H9 (cell line): ENCODE measurements around the gene HPGD. TPM values are rescaled to one million over a fixed set of nuclear protein-coding genes. Genes with fewer than 3 reads are reported as not detected.

Experiments
- DNase-seq: peaks from one replicate; pipeline ENCODE4 v3.0.0-alpha.2; 2017
- H2AFZ ChIP-seq: one replicate; pipeline ENCODE4 v1.6.1; 2013; ENCODE audit warnings: mild to moderate bottlenecking, low read length, control low read depth, moderate library complexity
- H2AK5ac ChIP-seq: 2 replicates; pipeline ENCODE4 v1.6.1; 2013; ENCODE audit warnings: low read length, control low read depth, mixed read lengths; ENCODE audit not compliant: insufficient read length
- H2BK120ac ChIP-seq: one replicate; pipeline ENCODE4 v1.6.1; 2013; ENCODE audit warnings: low read depth, mild to moderate bottlenecking, low read length, control low read depth, inconsistent platforms; ENCODE audit not compliant: poor library complexity, severe bottlenecking
- H2BK12ac ChIP-seq: 2 replicates; pipeline ENCODE4 v1.6.1; 2013; ENCODE audit warnings: low read length, control low read depth, mixed read lengths, low read depth; ENCODE audit not compliant: insufficient read length
- H2BK15ac ChIP-seq: 2 replicates; pipeline ENCODE4 v1.6.1; 2013; ENCODE audit warnings: low read depth, low read length, control low read depth
- H2BK20ac ChIP-seq: one replicate; pipeline ENCODE4 v1.6.1; 2013; ENCODE audit warnings: low read depth, mild to moderate bottlenecking, low read length, control low read depth, inconsistent platforms; ENCODE audit not compliant: poor library complexity, severe bottlenecking
- H2BK5ac ChIP-seq: 2 replicates; pipeline ENCODE4 v1.6.1; 2013; ENCODE audit warnings: low read length, control low read depth, mixed read lengths; ENCODE audit not compliant: insufficient read length
- H3K14ac ChIP-seq: 2 replicates; pipeline ENCODE4 v1.6.1; 2013; ENCODE audit warnings: low read length, control low read depth; ENCODE audit not compliant: insufficient read depth
- H3K18ac ChIP-seq: 2 replicates; pipeline ENCODE4 v1.6.1; 2013; ENCODE audit warnings: low read depth, mild to moderate bottlenecking, mixed read lengths, low read length, control low read depth; ENCODE audit not compliant: insufficient read length
- H3K23ac ChIP-seq: 2 replicates; pipeline ENCODE4 v1.6.1; 2013; ENCODE audit warnings: low read length, control low read depth, mixed read lengths, low read depth; ENCODE audit not compliant: insufficient read length
- H3K23me2 ChIP-seq: 2 replicates; pipeline ENCODE4 v1.6.1; 2013; ENCODE audit warnings: low read depth, mild to moderate bottlenecking, mixed read lengths, low read length, control low read depth; ENCODE audit not compliant: insufficient read length, poor library complexity, severe bottlenecking
- H3K27ac ChIP-seq: 2 replicates; pipeline ENCODE4 v1.5.1; 2013; ENCODE audit warnings: low read length, control low read depth, mixed read lengths, low read depth; ENCODE audit not compliant: insufficient read length
- H3K27me3 ChIP-seq: 2 replicates; pipeline ENCODE4 v1.6.1; 2013; ENCODE audit warnings: low read length, control low read depth, inconsistent platforms; ENCODE audit not compliant: insufficient read depth
- H3K4ac ChIP-seq: 2 replicates; pipeline ENCODE4 v1.6.1; 2013; ENCODE audit warnings: low read depth, mild to moderate bottlenecking, control low read depth, inconsistent platforms, low read length, moderate library complexity
- H3K4me1 ChIP-seq: 2 replicates; pipeline ENCODE4 v1.6.1; 2013; ENCODE audit warnings: low read length, control low read depth, inconsistent platforms; ENCODE audit not compliant: insufficient read depth
- H3K4me2 ChIP-seq: 2 replicates; pipeline ENCODE4 v1.6.1; 2013; ENCODE audit warnings: low read length, control low read depth, mixed read lengths; ENCODE audit not compliant: insufficient read length, insufficient read depth
- H3K56ac ChIP-seq: 2 replicates; pipeline ENCODE4 v1.6.1; 2013; ENCODE audit warnings: low read depth, mild to moderate bottlenecking, mixed read lengths, low read length, control low read depth; ENCODE audit not compliant: insufficient read length
- H3K79me1 ChIP-seq: 2 replicates; pipeline ENCODE4 v1.6.1; 2013; ENCODE audit warnings: low read depth, mild to moderate bottlenecking, moderate library complexity, low read length, control low read depth, inconsistent platforms; ENCODE audit not compliant: insufficient read depth, poor library complexity, severe bottlenecking
- H3K79me2 ChIP-seq: 2 replicates; pipeline ENCODE4 v1.6.1; 2013; ENCODE audit warnings: low read length, control low read depth, inconsistent platforms; ENCODE audit not compliant: insufficient read depth
- H3K9ac ChIP-seq: 2 replicates; pipeline ENCODE4 v1.6.1; 2013; ENCODE audit warnings: low read length, control low read depth, mixed read lengths; ENCODE audit not compliant: insufficient read length; ENCODE audit errors: extremely low read depth
- H3K9me3 ChIP-seq: one replicate; pipeline ENCODE4 v1.6.1; 2013; ENCODE audit warnings: low read depth, low read length, inconsistent platforms; ENCODE audit not compliant: control insufficient read depth
- H3T11ph ChIP-seq: one replicate; pipeline ENCODE4 v1.6.1; 2013; ENCODE audit warnings: mild to moderate bottlenecking, low read length, control low read depth, inconsistent platforms
- H4K20me1 ChIP-seq: one replicate; pipeline ENCODE4 v1.6.1; 2013; ENCODE audit not compliant: control insufficient read depth, insufficient read length, insufficient read depth
- H4K5ac ChIP-seq: 2 replicates; pipeline ENCODE4 v1.6.1; 2013; ENCODE audit warnings: low read depth, mild to moderate bottlenecking, mixed read lengths, low read length, control low read depth; ENCODE audit not compliant: insufficient read length
- H4K8ac ChIP-seq: replicated peaks from 2 replicates; pipeline ENCODE4 v1.6.1; 2013; ENCODE audit warnings: low read length, control low read depth, mixed read lengths, low read depth; ENCODE audit not compliant: insufficient read length
- H4K91ac ChIP-seq: 2 replicates; pipeline ENCODE4 v1.6.1; 2013; ENCODE audit warnings: low read depth, mild to moderate bottlenecking, moderate library complexity, mixed read lengths, low read length, control low read depth; ENCODE audit not compliant: insufficient read length
- H3K27ac Mint-ChIP-seq, 3 experiments: 2 replicates in 2 of 3; 3 replicates in 1 of 3; pipeline ENCODE4 v1.8.0; 2020 to 2021; ENCODE audit warnings: mixed read lengths in 3 of 3, mild to moderate bottlenecking in 1 of 3, moderate library complexity in 1 of 3
- H3K27me3 Mint-ChIP-seq: 2 replicates; pipeline ENCODE4 v1.8.0; 2021; ENCODE audit warnings: low read depth, mild to moderate bottlenecking, moderate library complexity, mixed read lengths
- H3K36me3 Mint-ChIP-seq, 3 experiments: 2 replicates in 2 of 3; 3 replicates in 1 of 3; pipeline ENCODE4 v1.8.0; 2020 to 2021; ENCODE audit warnings: low read depth in 3 of 3, mixed read lengths in 3 of 3; ENCODE audit not compliant: insufficient read depth in 1 of 3
- H3K4me1 Mint-ChIP-seq, 2 experiments: 2 replicates each; pipeline ENCODE4 v1.8.0; 2020; ENCODE audit warnings: mixed read lengths in 2 of 2
- H3K4me3 Mint-ChIP-seq, 2 experiments: 2 replicates in 1 of 2; 3 replicates in 1 of 2; pipeline ENCODE4 v1.8.0; 2020 to 2021; ENCODE audit warnings: mild to moderate bottlenecking in 2 of 2, mixed read lengths in 2 of 2, moderate library complexity in 1 of 2
- H3K9me3 Mint-ChIP-seq, 2 experiments: 2 replicates in 1 of 2; 3 replicates in 1 of 2; pipeline ENCODE4 v1.8.0; 2020; ENCODE audit warnings: mild to moderate bottlenecking in 2 of 2, mixed read lengths in 2 of 2, moderate library complexity in 1 of 2
- CTCF ChIP-seq: fragments of 200-600 bp; sonication (generic); conservative IDR thresholded peaks from 3 replicates; pipeline ENCODE4 v1.8.0; 2021; ENCODE audit warnings: antibody characterized with exemption, mild to moderate bottlenecking
- total RNA-seq: library from RNA; stranded (reverse); gene quantifications from 2 replicates; pipeline ENCODE4 v1.2.1, GENCODE V29; 2021

Gene HPGD
- total RNA-seq, 1 experiment from 2014 or later: 16.8 TPM

GRCh38 chr4:174532445-174532844 lies 10.2 kb upstream of the HPGD start:
- Histone ChIP-seq H3K56ac (no peak overlapping the region), H3K18ac (no peak overlapping the region), H2AFZ (no peak overlapping the region), H3K4me1 (no peaks in the 10 kb centered on the region; the same call in 1 of the 2 replicates), H2BK120ac (no peak overlapping the region), H2BK12ac (no peak overlapping the region), H3K9me3 (no peaks in the 10 kb centered on the region), H3K4ac (no peak overlapping the region), H3K27ac (no peak overlapping the region), H4K8ac (no peak overlapping the region), H3K79me2 (no peaks in the 10 kb centered on the region), H3K9ac (no peak overlapping the region), H2BK5ac (no peak overlapping the region), H3K4me2 (no peak overlapping the region), H2BK20ac (no peak overlapping the region), H4K20me1 (no peaks in the 10 kb centered on the region), H4K91ac (no peak overlapping the region), H4K5ac (no peak overlapping the region), H2BK15ac (no peak overlapping the region), H3K23me2 (no peaks in the 10 kb centered on the region), H2AK5ac (no peak overlapping the region), H3K27me3 (no peaks in the 10 kb centered on the region), H3T11ph (no peak overlapping the region), H3K14ac (no peak overlapping the region), H3K23ac (no peak overlapping the region), H3K79me1 (no peaks in the 10 kb centered on the region)
- Mint-ChIP-seq H3K4me1 (peaks cover 19 to 21% of the 10 kb centered on the region in 2 experiments), H3K27ac (no peak overlapping the region; a peak in 1 of 7 replicates), H3K36me3 (peaks cover 0 to 2% (median 0%) of the 10 kb centered on the region in 3 experiments; a peak in 1 of 7 replicates), H3K4me3 (no peak overlapping the region), H3K27me3 (no peaks in the 10 kb centered on the region), H3K9me3 (no peaks in the 10 kb centered on the region)
- no peak for TF ChIP-seq CTCF
- DNase-seq: no peak
